KMS-11 (cell line): ENCODE measurements around the gene RXRA.

Experiments used
- H2AFZ ChIP-seq: fragments of 200-600 bp; sonication (generic); 2 replicates; pipeline ENCODE4 v1.6.1; 2016; ENCODE audit warnings: antibody characterized with exemption, mixed run types, low read depth
- H3K27ac ChIP-seq: fragments of 200-600 bp; sonication (generic); 2 replicates; pipeline ENCODE4 v1.6.1; 2016; ENCODE audit warnings: mild to moderate bottlenecking, mixed run types
- H3K27me3 ChIP-seq: fragments of 200-600 bp; sonication (generic); 2 replicates; pipeline ENCODE4 v1.6.1; 2017; ENCODE audit warnings: mild to moderate bottlenecking, low read depth, mixed run types, moderate library complexity; ENCODE audit not compliant: insufficient read depth
- H3K36me3 ChIP-seq: fragments of 200-600 bp; sonication (generic); 2 replicates; pipeline ENCODE4 v1.6.1; 2017; ENCODE audit warnings: mild to moderate bottlenecking, mixed run types; ENCODE audit not compliant: insufficient read depth
- H3K4me1 ChIP-seq: fragments of 200-600 bp; sonication (generic); 2 replicates; pipeline ENCODE4 v1.6.1; 2016; ENCODE audit warnings: mild to moderate bottlenecking, low read depth, mixed run types; ENCODE audit not compliant: poor library complexity, severe bottlenecking
- H3K4me2 ChIP-seq: fragments of 200-600 bp; sonication (generic); 2 replicates; pipeline ENCODE4 v1.7.0; 2016; ENCODE audit warnings: mild to moderate bottlenecking, mixed run types
- H3K4me3 ChIP-seq: fragments of 200-600 bp; sonication (generic); IDR thresholded peaks from 2 replicates; pipeline ENCODE4 v1.6.1; 2017; ENCODE audit warnings: low read depth, low read length, mixed read lengths; ENCODE audit not compliant: insufficient read depth
- H3K79me2 ChIP-seq: fragments of 200-600 bp; sonication (generic); 2 replicates; pipeline ENCODE4 v1.6.1; 2016; ENCODE audit warnings: low read depth, mixed run types; ENCODE audit not compliant: insufficient read depth
- H3K9ac ChIP-seq: fragments of 200-600 bp; sonication (generic); 2 replicates; pipeline ENCODE4 v1.6.1; 2016; ENCODE audit warnings: mild to moderate bottlenecking, mixed run types
- H4K20me1 ChIP-seq: fragments of 200-600 bp; sonication (generic); 2 replicates; pipeline ENCODE4 v1.6.1; 2016; ENCODE audit warnings: mild to moderate bottlenecking, mixed run types; ENCODE audit not compliant: insufficient read depth
- TF ChIP-seq, protein P1 (sequence below): fragments of 200-600 bp; sonication (generic); conservative IDR thresholded peaks from 2 replicates; pipeline ENCODE4 v1.6.1; 2017; ENCODE audit warnings: low read depth, mild to moderate bottlenecking, antibody characterized with exemption, low read length, moderate library complexity, mixed read lengths

The RXRA gene

DNA sequence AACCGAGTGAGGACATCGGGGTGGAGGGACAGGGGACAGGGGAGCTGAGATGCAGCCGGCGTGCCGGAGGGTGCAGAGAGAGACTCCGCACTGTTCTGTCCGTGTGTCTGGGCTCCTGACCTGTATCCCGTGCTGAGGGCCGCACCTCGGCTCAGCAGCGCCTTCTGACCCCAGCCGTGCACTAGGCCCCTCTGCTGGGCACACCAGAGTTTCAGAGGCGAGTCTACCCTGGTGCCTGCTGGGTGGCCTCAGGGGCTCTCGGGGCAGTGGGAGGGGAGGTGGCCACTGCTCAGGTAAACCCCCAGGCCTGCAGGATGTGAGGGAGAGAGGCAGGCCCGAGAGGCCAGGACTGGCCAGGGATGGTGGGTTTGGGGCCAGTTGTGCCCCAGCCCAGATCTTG is 100.2 kb downstream of the RXRA start:
- no peaks in the 10 kb centered on the region for H3K79me2 ChIP-seq
- H3K4me2 ChIP-seq, result peak overlapping the region; percentile 21; the same call in 1 of the 2 replicates
- H3K4me3 ChIP-seq, result no peak overlapping the region
- H3K4me1 ChIP-seq, result peaks cover 16% of the 10 kb centered on the region
- peak overlapping the region; percentile 27; the same call in 1 of the 2 replicates for H3K27ac ChIP-seq
- TF ChIP-seq, protein P1, sequence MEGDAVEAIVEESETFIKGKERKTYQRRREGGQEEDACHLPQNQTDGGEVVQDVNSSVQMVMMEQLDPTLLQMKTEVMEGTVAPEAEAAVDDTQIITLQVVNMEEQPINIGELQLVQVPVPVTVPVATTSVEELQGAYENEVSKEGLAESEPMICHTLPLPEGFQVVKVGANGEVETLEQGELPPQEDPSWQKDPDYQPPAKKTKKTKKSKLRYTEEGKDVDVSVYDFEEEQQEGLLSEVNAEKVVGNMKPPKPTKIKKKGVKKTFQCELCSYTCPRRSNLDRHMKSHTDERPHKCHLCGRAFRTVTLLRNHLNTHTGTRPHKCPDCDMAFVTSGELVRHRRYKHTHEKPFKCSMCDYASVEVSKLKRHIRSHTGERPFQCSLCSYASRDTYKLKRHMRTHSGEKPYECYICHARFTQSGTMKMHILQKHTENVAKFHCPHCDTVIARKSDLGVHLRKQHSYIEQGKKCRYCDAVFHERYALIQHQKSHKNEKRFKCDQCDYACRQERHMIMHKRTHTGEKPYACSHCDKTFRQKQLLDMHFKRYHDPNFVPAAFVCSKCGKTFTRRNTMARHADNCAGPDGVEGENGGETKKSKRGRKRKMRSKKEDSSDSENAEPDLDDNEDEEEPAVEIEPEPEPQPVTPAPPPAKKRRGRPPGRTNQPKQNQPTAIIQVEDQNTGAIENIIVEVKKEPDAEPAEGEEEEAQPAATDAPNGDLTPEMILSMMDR, result no peak
- H3K36me3 ChIP-seq, result no peaks in the 10 kb centered on the region
- H3K9ac ChIP-seq, result no peak overlapping the region; the same call in 1 of the 2 replicates
- H2AFZ ChIP-seq, result no peak overlapping the region
- H3K27me3 ChIP-seq, result no peaks in the 10 kb centered on the region
- H4K20me1 ChIP-seq, result no peaks in the 10 kb centered on the region

- Histone ChIP-seq H3K36me3 (no peaks in the 10 kb centered on the region), H3K79me2 (no peaks in the 10 kb centered on the region), H3K9ac (no peak overlapping the region; the same call in 1 of the 2 replicates), H4K20me1 (no peaks in the 10 kb centered on the region), H3K27me3 (no peaks in the 10 kb centered on the region), H2AFZ (no peak overlapping the region), H3K4me3 (no peak overlapping the region), H3K4me1 (peaks cover 18% of the 10 kb centered on the region), H3K27ac (peak overlapping the region; percentile 27; the same call in 1 of the 2 replicates), H3K4me2 (peak overlapping the region; percentile 21; the same call in 1 of the 2 replicates)
- TF ChIP-seq, protein P1, result no peak
Measured at GRCh38 chr9:134427153-134427782, 101.0 kb downstream of the RXRA start.

GRCh38 chr9:134428559-134428958 is 102.3 kb downstream of the RXRA start:
- no peaks in the 10 kb centered on the region for H4K20me1 ChIP-seq
- H3K27ac ChIP-seq, result no peak overlapping the region
- H3K4me2 ChIP-seq, result no peak overlapping the region
- TF ChIP-seq, protein P1, result no peak
- peaks cover 25% of the 10 kb centered on the region for H3K4me1 ChIP-seq
- H3K79me2 ChIP-seq, result no peaks in the 10 kb centered on the region
- H3K9ac ChIP-seq, result no peak overlapping the region
- no peaks in the 10 kb centered on the region for H3K36me3 ChIP-seq
- no peaks in the 10 kb centered on the region for H3K27me3 ChIP-seq
- H3K4me3 ChIP-seq, result no peak overlapping the region
- no peak overlapping the region for H2AFZ ChIP-seq

GRCh38 chr9:134429007-134429406 is 102.8 kb downstream of the RXRA start:
- Histone ChIP-seq H3K4me1 (peaks cover 28% of the 10 kb centered on the region), H4K20me1 (no peaks in the 10 kb centered on the region)

More at GRCh38 chr9:134429007-134429406, 102.8 kb downstream of the RXRA start:
- H3K36me3 ChIP-seq, result no peaks in the 10 kb centered on the region
- no peak overlapping the region for H3K4me2 ChIP-seq
- TF ChIP-seq, protein P1, result no peak
- no peaks in the 10 kb centered on the region for H3K27me3 ChIP-seq
- no peak overlapping the region for H3K4me3 ChIP-seq
- no peak overlapping the region for H2AFZ ChIP-seq
- no peaks in the 10 kb centered on the region for H3K79me2 ChIP-seq
- H3K9ac ChIP-seq, result no peak overlapping the region
- no peak overlapping the region for H3K27ac ChIP-seq
